Vagina (tissue), 2 donors: ENCODE measurements around the gene FAIM2.

Experiments
- POLR2A ChIP-seq, 2 donors: fragments of 450-650 bp; IDR thresholded peaks; one replicate each; pipeline ENCODE4 v1.6.1; 2017; ENCODE audit warnings: antibody characterized with exemption in 2 of 2, mild to moderate bottlenecking in 2 of 2, moderate library complexity in 2 of 2
- POLR2AphosphoS5 ChIP-seq, 2 donors: sonication (generic); formaldehyde crosslinking; IDR thresholded peaks; one replicate each; pipeline ENCODE4 v1.9.0; 2017; ENCODE audit warnings: antibody characterized with exemption in 2 of 2, mild to moderate bottlenecking in 2 of 2, low read depth in 1 of 2; ENCODE audit not compliant: insufficient read depth in 1 of 2
- TF ChIP-seq, protein P1 (sequence below), 3 experiments: fragments of 450-650 bp in 2 of 3; fragments of 200-600 bp in 1 of 3; sonication (generic) in 1 of 3; IDR thresholded peaks; one replicate each; pipeline ENCODE4 v1.5.1; 2017 to 2019; ENCODE audit warnings: antibody characterized with exemption in 3 of 3, mild to moderate bottlenecking in 2 of 3, moderate library complexity in 2 of 3

DNA sequence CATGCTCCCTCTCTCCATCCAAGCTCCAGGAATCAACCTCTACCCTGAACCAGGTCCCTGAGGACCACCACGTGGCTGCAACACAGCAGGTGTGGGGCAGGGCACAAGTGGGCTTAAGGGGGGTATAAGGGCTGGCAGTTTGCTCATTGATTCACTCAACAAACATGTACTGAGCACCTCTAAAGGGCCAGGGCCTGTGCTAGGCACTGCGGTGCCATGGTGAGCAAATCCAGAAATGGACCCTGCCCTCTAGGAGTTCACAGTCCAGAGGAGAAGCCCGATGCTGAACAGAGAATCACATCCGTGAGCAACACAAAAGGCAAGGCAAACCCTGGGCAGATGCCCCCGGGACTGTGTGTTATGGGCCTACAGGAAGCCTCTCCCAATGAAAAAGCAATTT is 40.3 kb upstream of the FAIM2 start:
- TF ChIP-seq, protein P1, sequence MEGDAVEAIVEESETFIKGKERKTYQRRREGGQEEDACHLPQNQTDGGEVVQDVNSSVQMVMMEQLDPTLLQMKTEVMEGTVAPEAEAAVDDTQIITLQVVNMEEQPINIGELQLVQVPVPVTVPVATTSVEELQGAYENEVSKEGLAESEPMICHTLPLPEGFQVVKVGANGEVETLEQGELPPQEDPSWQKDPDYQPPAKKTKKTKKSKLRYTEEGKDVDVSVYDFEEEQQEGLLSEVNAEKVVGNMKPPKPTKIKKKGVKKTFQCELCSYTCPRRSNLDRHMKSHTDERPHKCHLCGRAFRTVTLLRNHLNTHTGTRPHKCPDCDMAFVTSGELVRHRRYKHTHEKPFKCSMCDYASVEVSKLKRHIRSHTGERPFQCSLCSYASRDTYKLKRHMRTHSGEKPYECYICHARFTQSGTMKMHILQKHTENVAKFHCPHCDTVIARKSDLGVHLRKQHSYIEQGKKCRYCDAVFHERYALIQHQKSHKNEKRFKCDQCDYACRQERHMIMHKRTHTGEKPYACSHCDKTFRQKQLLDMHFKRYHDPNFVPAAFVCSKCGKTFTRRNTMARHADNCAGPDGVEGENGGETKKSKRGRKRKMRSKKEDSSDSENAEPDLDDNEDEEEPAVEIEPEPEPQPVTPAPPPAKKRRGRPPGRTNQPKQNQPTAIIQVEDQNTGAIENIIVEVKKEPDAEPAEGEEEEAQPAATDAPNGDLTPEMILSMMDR (IDR thresholded peaks at IDR 0.05), result no peak
- TF ChIP-seq POLR2AphosphoS5 (IDR thresholded peaks at IDR 0.05; ENCODE audit: insufficient read depth in 1 of 2, low read depth in 1 of 2) (no peak), POLR2A (IDR thresholded peaks at IDR 0.05) (no peak)
